Gastroesophageal sphincter (tissue), 3 donors: Measurements from ENCODE around the gene PFKFB4.

ENCODE experiments used
- CTCF ChIP-seq, 4 experiments: fragments of 200-600 bp in 2 of 4; fragments of 450-650 bp in 2 of 4; sonication (generic) in 1 of 4; IDR thresholded peaks; one replicate each; pipeline ENCODE4 v1.5.1; 2017 to 2019; ENCODE audit warnings: antibody characterized with exemption in 4 of 4, mild to moderate bottlenecking in 2 of 4, moderate library complexity in 2 of 4
- EP300 ChIP-seq: sonication (generic); formaldehyde crosslinking; IDR thresholded peaks from one replicate; pipeline ENCODE4 v1.6.1; 2017; ENCODE audit warnings: antibody characterized with exemption, mild to moderate bottlenecking
- POLR2A ChIP-seq, 2 donors: fragments of 450-650 bp; IDR thresholded peaks; one replicate each; pipeline ENCODE4 v1.6.1; 2017; ENCODE audit warnings: antibody characterized with exemption in 2 of 2, mild to moderate bottlenecking in 2 of 2, moderate library complexity in 1 of 2
- POLR2AphosphoS5 ChIP-seq: sonication (generic); formaldehyde crosslinking; IDR thresholded peaks from one replicate; pipeline ENCODE4 v1.6.1; 2017; ENCODE audit warnings: antibody characterized with exemption

GRCh38 chr3:48548729-48549705, 7.6 kb downstream of the PFKFB4 start:
- peak in 3 of 4 experiments; percentile 96 for TF ChIP-seq CTCF (IDR thresholded peaks at IDR 0.05)
- no peak for TF ChIP-seq POLR2A (IDR thresholded peaks at IDR 0.05)
- TF ChIP-seq EP300 = no peak
- TF ChIP-seq POLR2AphosphoS5 = peak; percentile 53
